Stimulated activated CD4-positive, alpha-beta T cell treated with anti-CD3 and anti-CD28 coated beads, Interleukin-15, amount 100 ng/mL, for 1 hour (primary cell): ENCODE measurements around the gene CCDC87.
"Not testable (repeated sequence)": the region's sequence is repeated elsewhere in the genome, so short reads cannot be mapped to it uniquely, and the experiment has no call there.

Experiments used
- DNase-seq, 2 donors: peaks; one replicate each; pipeline ENCODE4 v3.0.0-alpha.2; 2020; ENCODE audit warnings: low read depth in 1 of 2, low spot score in 1 of 2

CCDC87 gene

GRCh38 chr11:66557733-66558326, 35.0 kb downstream of the CCDC87 start:
- DNase-seq, result no peak

GRCh38 chr11:66556086-66556485, 36.8 kb downstream of the CCDC87 start:
- DNase-seq, result no peak

GRCh38 chr11:66555416-66555815, 37.4 kb downstream of the CCDC87 start:
- DNase-seq, result no peak

- DNase-seq, result no peak
Measured at GRCh38 chr11:66554602-66555001, 38.3 kb downstream of the CCDC87 start.

GRCh38 chr11:66550887-66551286, 42.0 kb downstream of the CCDC87 start:
- no peak for DNase-seq

- DNase-seq, result no peak
Measured at GRCh38 chr11:66549696-66550095, 43.2 kb downstream of the CCDC87 start.

- DNase-seq, result no peak
Measured at GRCh38 chr11:66548774-66549630, 43.9 kb downstream of the CCDC87 start.

GRCh38 chr11:66548041-66548440, 44.8 kb downstream of the CCDC87 start:
- DNase-seq, result no peak

GRCh38 chr11:66547662-66548009, 45.2 kb downstream of the CCDC87 start:
- no peak for DNase-seq

GRCh38 chr11:66546966-66547661, 45.7 kb downstream of the CCDC87 start:
- DNase-seq, result no peak

GRCh38 chr11:66546368-66546965, 46.4 kb downstream of the CCDC87 start, which contains the start of gene ACTN3:
Gene ACTN3 (plus strand): TSS chr11:66546903. CDS start chr11:66546938, 35 bp downstream.
- DNase-seq, result no peak

GRCh38 chr11:66545701-66546367, 47.0 kb downstream of the CCDC87 start, which contains the start of gene ZDHHC24:
Gene ZDHHC24 (minus strand): TSS chr11:66546048. CDS start chr11:66546003, 45 bp downstream.
- peak; percentile 64 to 74 for DNase-seq

- not testable (repeated sequence) for DNase-seq
Measured at GRCh38 chr11:66544952-66545351, 47.9 kb downstream of the CCDC87 start.

GRCh38 chr11:66543263-66544107, 49.4 kb downstream of the CCDC87 start:
- peak; percentile 25 to 28 for DNase-seq

- no peak for DNase-seq
Measured at GRCh38 chr11:66542362-66542761, 50.5 kb downstream of the CCDC87 start.

- no peak for DNase-seq
Measured at GRCh38 chr11:66541892-66542291, 51.0 kb downstream of the CCDC87 start.

- not testable (repeated sequence) for DNase-seq
Measured at GRCh38 chr11:66540598-66540997, 52.3 kb downstream of the CCDC87 start.
